Measurements from ENCODE around the gene DDR1. TPM values are rescaled to one million over a fixed set of nuclear protein-coding genes. Genes with fewer than 3 reads are reported as not detected.
"Not testable (repeated sequence)": the region's sequence is repeated elsewhere in the genome, so short reads cannot be mapped to it uniquely, and the experiment has no call there.

DDR1 gene
- total RNA-seq, 2 donors from 2014 or later: 22.1 to 23.8 TPM

- H3K27me3 ChIP-seq (replicated peaks; ENCODE audit: insufficient read depth): no peaks in the 10 kb centered on the region
- no peak for TF ChIP-seq CTCF (IDR thresholded peaks at IDR 0.05)
- DNase-seq (ENCODE audit: low spot score) (no peak), ATAC-seq (ENCODE audit: insufficient number of reproducible peaks, low FRiP score, low read depth) (no peak)
- H3K4me3 ChIP-seq: no peak overlapping the region
- no peaks in the 10 kb centered on the region for H3K4me1 ChIP-seq (ENCODE audit: control insufficient read depth in 1 of 2, low read depth in 2 of 2)
- no peaks in the 10 kb centered on the region for H3K9me3 ChIP-seq
- no peaks in the 10 kb centered on the region for H3K36me3 ChIP-seq
- no peak overlapping the region for H3K27ac ChIP-seq
Observed at GRCh38 chr6:30855429-30856075, 28.8 kb upstream of the DDR1 start.

GRCh38 chr6:30857112-30857511 lies 27.2 kb upstream of the DDR1 start:
- H3K27ac ChIP-seq: no peak overlapping the region
- no peaks in the 10 kb centered on the region for H3K9me3 ChIP-seq
- H3K36me3 ChIP-seq: no peaks in the 10 kb centered on the region
- no peak overlapping the region for H3K4me3 ChIP-seq
- no peak for TF ChIP-seq CTCF (IDR thresholded peaks at IDR 0.05)
- no peaks in the 10 kb centered on the region for H3K4me1 ChIP-seq (ENCODE audit: control insufficient read depth in 1 of 2, low read depth in 2 of 2)
- ATAC-seq (ENCODE audit: insufficient number of reproducible peaks, low FRiP score, low read depth) (no peak), DNase-seq (ENCODE audit: low spot score) (no peak)
- H3K27me3 ChIP-seq (replicated peaks; ENCODE audit: insufficient read depth): no peaks in the 10 kb centered on the region

GRCh38 chr6:30857549-30857948 lies 26.8 kb upstream of the DDR1 start:
- ATAC-seq (ENCODE audit: insufficient number of reproducible peaks, low FRiP score, low read depth) (no peak), DNase-seq (ENCODE audit: low spot score) (no peak)
- Histone ChIP-seq H3K27me3 (replicated peaks; ENCODE audit: insufficient read depth) (no peaks in the 10 kb centered on the region), H3K4me1 (ENCODE audit: control insufficient read depth in 1 of 2, low read depth in 2 of 2) (no peaks in the 10 kb centered on the region), H3K36me3 (no peaks in the 10 kb centered on the region), H3K4me3 (no peak overlapping the region), H3K9me3 (no peaks in the 10 kb centered on the region), H3K27ac (no peak overlapping the region)
- TF ChIP-seq CTCF (IDR thresholded peaks at IDR 0.05): no peak

GRCh38 chr6:30859726-30860125 lies 24.6 kb upstream of the DDR1 start:
- H3K4me1 ChIP-seq (ENCODE audit: control insufficient read depth in 1 of 2, low read depth in 2 of 2); DNase-seq (ENCODE audit: low spot score); H3K27ac ChIP-seq; H3K4me3 ChIP-seq; H3K9me3 ChIP-seq; ATAC-seq (ENCODE audit: insufficient number of reproducible peaks, low FRiP score, low read depth); H3K36me3 ChIP-seq; H3K27me3 ChIP-seq (replicated peaks; ENCODE audit: insufficient read depth): not testable (repeated sequence)

- Histone ChIP-seq H3K4me1 (ENCODE audit: control insufficient read depth in 1 of 2, low read depth in 2 of 2) (no peaks in the 10 kb centered on the region), H3K9me3 (no peaks in the 10 kb centered on the region), H3K36me3 (no peaks in the 10 kb centered on the region), H3K27me3 (replicated peaks; ENCODE audit: insufficient read depth) (no peaks in the 10 kb centered on the region), H3K4me3 (no peak overlapping the region), H3K27ac (no peak overlapping the region)
- DNase-seq (ENCODE audit: low spot score) (no peak), ATAC-seq (ENCODE audit: insufficient number of reproducible peaks, low FRiP score, low read depth) (no peak)
- TF ChIP-seq CTCF (IDR thresholded peaks at IDR 0.05): no peak
Observed at GRCh38 chr6:30861257-30862048, 22.9 kb upstream of the DDR1 start.

Measured in thoracic aorta (tissue), 2 donors.